ENCODE measurements around the gene SARM1.

The SARM1 gene

GRCh38 chr17:28369684-28370034, 1.8 kb upstream of the SARM1 start:
- no peak for DNase-seq

- DNase-seq = no peak
Measured at GRCh38 chr17:28370035-28370743, 1.3 kb upstream of the SARM1 start, which contains the start of gene VTN. Gene VTN, minus strand, starts transcription at chr17:28370307. Its CDS starts 104 bp downstream, at chr17:28370203.

- DNase-seq = no peak
Measured at GRCh38 chr17:28370744-28371103, 770 bp upstream of the SARM1 start.

GRCh38 chr17:28372203-28372944, 880 bp downstream of the SARM1 start:
- no peak for DNase-seq

- DNase-seq = no peak
Measured at GRCh38 chr17:28372945-28373274, 1.4 kb downstream of the SARM1 start.

- no peak for DNase-seq
Measured at GRCh38 chr17:28379814-28380801, 8.6 kb downstream of the SARM1 start.

- DNase-seq = no peak
Measured at GRCh38 chr17:28381141-28381825, 9.8 kb downstream of the SARM1 start.

- DNase-seq = peak; percentile 53 to 59
Measured at GRCh38 chr17:28384281-28385036, 13.0 kb downstream of the SARM1 start.

- DNase-seq = no peak
Measured at GRCh38 chr17:28385037-28385400, 13.5 kb downstream of the SARM1 start.

- no peak for DNase-seq
Measured at GRCh38 chr17:28385406-28385805, 13.9 kb downstream of the SARM1 start.

- DNase-seq = no peak
Measured at GRCh38 chr17:28386391-28386790, 14.9 kb downstream of the SARM1 start.

GRCh38 chr17:28388106-28388505, 16.6 kb downstream of the SARM1 start:
- DNase-seq = no peak

GRCh38 chr17:28390141-28390540, 18.6 kb downstream of the SARM1 start:
- no peak for DNase-seq

- no peak for DNase-seq
Measured at GRCh38 chr17:28390563-28390962, 19.1 kb downstream of the SARM1 start.

GRCh38 chr17:28390984-28391383, 19.5 kb downstream of the SARM1 start:
- DNase-seq = no peak

GRCh38 chr17:28391401-28391800, 19.9 kb downstream of the SARM1 start:
- no peak for DNase-seq

GRCh38 chr17:28392491-28392890, 21.0 kb downstream of the SARM1 start:
- no peak for DNase-seq

- no peak for DNase-seq
Measured at GRCh38 chr17:28394337-28395116, 23.0 kb downstream of the SARM1 start.

GRCh38 chr17:28395426-28395825, 23.9 kb downstream of the SARM1 start:
- DNase-seq = no peak

GRCh38 chr17:28395968-28396367, 24.5 kb downstream of the SARM1 start:
- DNase-seq = no peak

- no peak for DNase-seq
Measured at GRCh38 chr17:28396635-28397239, 25.2 kb downstream of the SARM1 start.
